ENCODE results near the gene ETS1.

Gene ETS1

DNA sequence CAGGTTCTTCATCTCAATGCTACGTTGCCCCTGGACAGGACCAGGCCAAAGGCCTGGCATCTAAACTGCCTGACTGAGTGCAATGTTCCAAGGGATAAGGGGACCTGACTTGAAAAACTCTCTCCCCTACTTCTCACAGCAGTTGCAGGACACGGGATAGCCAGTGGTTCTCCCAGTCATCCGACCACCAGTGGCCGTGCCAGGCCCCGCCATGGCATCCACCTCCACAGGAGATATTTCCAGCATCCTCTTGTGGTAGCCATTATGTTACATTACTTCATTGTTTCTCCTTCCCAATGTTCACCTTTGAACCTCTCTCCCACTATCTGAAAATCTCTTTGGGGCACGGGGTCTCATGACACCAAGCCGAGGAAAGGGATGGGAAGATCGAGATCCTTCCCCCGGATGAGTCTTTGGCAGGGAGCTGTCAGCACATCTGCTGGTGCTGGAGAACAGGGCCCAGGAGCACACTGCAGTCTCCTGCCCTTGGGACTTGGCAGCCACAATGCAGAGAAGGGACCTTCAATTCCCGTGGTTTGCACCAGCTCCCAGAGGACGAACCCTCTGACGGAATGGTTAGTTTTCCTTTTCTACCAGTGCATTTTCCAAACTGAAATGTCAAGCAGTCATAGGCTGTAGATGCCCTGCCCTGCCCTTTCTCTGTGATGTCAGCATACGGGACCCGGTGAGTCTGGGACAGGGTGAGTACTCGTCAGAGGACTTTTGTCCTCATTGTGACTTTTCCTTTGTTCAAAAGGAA is 121.2 kb downstream of the ETS1 start:
- Histone ChIP-seq H4K20me1 (ENCODE audit: insufficient read depth, low read length) (no peaks in the 10 kb centered on the region), H3K9me2 (ENCODE audit: low read depth, low read length) (no peaks in the 10 kb centered on the region), H3K4me3 (ENCODE audit: low read depth, low read length, poor library complexity, severe bottlenecking) (no peak overlapping the region), H2AFZ (ENCODE audit: low read length) (no peak overlapping the region), H3K9me3 (ENCODE audit: low read length) (no peaks in the 10 kb centered on the region), H3K36me3 (ENCODE audit: insufficient read depth, low read length) (peaks cover 88% of the 10 kb centered on the region), H3K79me2 (ENCODE audit: insufficient read depth, low read length) (peaks cover 9% of the 10 kb centered on the region; the same call in 1 of the 2 replicates), H3K27me3 (ENCODE audit: insufficient read depth, low read length) (no peaks in the 10 kb centered on the region), H3K27ac (ENCODE audit: low read depth, low read length, poor library complexity, severe bottlenecking) (peak overlapping the region; percentile 32), H3F3A (ENCODE audit: insufficient read depth, low read length) (0 out of 2 replicates have a peak, but pooled peaks cover 3% of the 10 kb centered on the region), H3K9ac (ENCODE audit: low read length) (no peak overlapping the region), H3K4me1 (ENCODE audit: insufficient read depth, low read length, severe bottlenecking) (peaks cover 75% of the 10 kb centered on the region), H3K4me2 (ENCODE audit: low read length) (no peak overlapping the region)
- TF ChIP-seq, protein P1, sequence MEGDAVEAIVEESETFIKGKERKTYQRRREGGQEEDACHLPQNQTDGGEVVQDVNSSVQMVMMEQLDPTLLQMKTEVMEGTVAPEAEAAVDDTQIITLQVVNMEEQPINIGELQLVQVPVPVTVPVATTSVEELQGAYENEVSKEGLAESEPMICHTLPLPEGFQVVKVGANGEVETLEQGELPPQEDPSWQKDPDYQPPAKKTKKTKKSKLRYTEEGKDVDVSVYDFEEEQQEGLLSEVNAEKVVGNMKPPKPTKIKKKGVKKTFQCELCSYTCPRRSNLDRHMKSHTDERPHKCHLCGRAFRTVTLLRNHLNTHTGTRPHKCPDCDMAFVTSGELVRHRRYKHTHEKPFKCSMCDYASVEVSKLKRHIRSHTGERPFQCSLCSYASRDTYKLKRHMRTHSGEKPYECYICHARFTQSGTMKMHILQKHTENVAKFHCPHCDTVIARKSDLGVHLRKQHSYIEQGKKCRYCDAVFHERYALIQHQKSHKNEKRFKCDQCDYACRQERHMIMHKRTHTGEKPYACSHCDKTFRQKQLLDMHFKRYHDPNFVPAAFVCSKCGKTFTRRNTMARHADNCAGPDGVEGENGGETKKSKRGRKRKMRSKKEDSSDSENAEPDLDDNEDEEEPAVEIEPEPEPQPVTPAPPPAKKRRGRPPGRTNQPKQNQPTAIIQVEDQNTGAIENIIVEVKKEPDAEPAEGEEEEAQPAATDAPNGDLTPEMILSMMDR (IDR thresholded peaks at IDR 0.05; ENCODE audit: low read length) = no peak
- TF ChIP-seq EZH2 (IDR thresholded peaks at IDR 0.05; ENCODE audit: borderline replicate concordance, low read length) = no peak

DNA sequence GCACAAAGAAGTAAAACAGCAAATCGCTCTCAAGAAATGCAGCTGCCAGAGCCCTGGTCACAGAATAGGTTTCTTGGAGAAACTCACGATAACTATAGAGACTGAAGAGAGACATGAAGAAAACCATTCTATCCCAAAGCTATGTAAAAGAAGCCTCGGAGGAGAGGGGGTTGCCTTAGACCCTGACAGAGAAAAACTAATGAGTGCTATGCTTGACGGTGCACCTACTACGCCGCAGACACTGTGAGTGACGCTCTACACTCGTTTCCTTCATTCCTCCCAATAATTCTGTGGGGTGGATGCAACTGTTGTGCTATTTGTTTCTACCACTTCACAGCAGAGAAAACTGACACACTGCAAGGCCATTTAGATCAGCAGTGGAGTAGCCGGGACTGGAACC is 121.8 kb downstream of the ETS1 start:
- peaks cover 9% of the 10 kb centered on the region; the same call in 1 of the 2 replicates for H3K79me2 ChIP-seq (ENCODE audit: insufficient read depth, low read length)
- peaks cover 94% of the 10 kb centered on the region for H3K36me3 ChIP-seq (ENCODE audit: insufficient read depth, low read length)
- H3K4me1 ChIP-seq (ENCODE audit: insufficient read depth, low read length, severe bottlenecking) = peaks cover 69% of the 10 kb centered on the region
- H3K4me3 ChIP-seq (ENCODE audit: low read depth, low read length, poor library complexity, severe bottlenecking) = no peak overlapping the region
- H3K9me2 ChIP-seq (ENCODE audit: low read depth, low read length) = no peaks in the 10 kb centered on the region
- no peak overlapping the region for H2AFZ ChIP-seq (ENCODE audit: low read length)
- H3K27ac ChIP-seq (ENCODE audit: low read depth, low read length, poor library complexity, severe bottlenecking) = peak overlapping the region; percentile 32
- no peaks in the 10 kb centered on the region for H3K9me3 ChIP-seq (ENCODE audit: low read length)
- H3K27me3 ChIP-seq (ENCODE audit: insufficient read depth, low read length) = no peaks in the 10 kb centered on the region
- TF ChIP-seq, protein P1 (IDR thresholded peaks at IDR 0.05; ENCODE audit: low read length) = no peak
- no peak for TF ChIP-seq EZH2 (IDR thresholded peaks at IDR 0.05; ENCODE audit: borderline replicate concordance, low read length)
- H3K4me2 ChIP-seq (ENCODE audit: low read length) = no peak overlapping the region
- no peaks in the 10 kb centered on the region for H4K20me1 ChIP-seq (ENCODE audit: insufficient read depth, low read length)
- 0 out of 2 replicates have a peak, but pooled peaks cover 3% of the 10 kb centered on the region for H3F3A ChIP-seq (ENCODE audit: insufficient read depth, low read length)
- no peak overlapping the region; the same call in 1 of the 2 replicates for H3K9ac ChIP-seq (ENCODE audit: low read length)

DNA sequence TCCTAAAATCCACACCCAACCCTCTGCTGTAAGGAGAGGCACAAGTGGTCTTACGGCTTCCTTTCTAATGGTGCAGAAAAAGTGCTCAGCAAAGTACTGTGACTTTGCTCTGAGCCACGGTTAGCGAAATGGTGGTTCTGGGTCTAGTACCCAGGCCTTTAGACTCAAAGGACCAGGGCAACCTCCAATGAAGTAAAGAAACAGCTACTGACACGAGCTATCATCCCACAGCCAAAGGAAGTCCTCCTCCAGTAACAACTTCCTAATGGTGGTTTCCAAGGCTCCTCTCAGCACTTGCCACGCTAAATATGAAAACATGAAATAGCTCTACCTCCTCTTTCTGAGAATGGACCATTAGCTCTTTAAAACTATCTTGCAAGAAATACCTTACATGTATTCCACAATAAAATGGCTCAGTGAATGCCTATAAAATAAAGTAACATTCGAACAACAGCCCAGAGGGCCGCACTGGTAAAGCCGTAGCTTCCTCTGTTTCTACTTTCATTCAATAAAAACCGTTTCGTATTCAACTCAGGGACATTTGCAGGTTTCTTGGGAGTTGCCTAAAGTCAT is 122.4 kb downstream of the ETS1 start:
- Histone ChIP-seq H3K36me3 (ENCODE audit: insufficient read depth, low read length) (peaks cover 95% of the 10 kb centered on the region), H3K4me2 (ENCODE audit: low read length) (no peak overlapping the region), H3K27ac (ENCODE audit: low read depth, low read length, poor library complexity, severe bottlenecking) (peak overlapping the region; percentile 32)

More for the DNA sequence above, 122.4 kb downstream of the ETS1 start:
- peaks cover 63% of the 10 kb centered on the region for H3K4me1 ChIP-seq (ENCODE audit: insufficient read depth, low read length, severe bottlenecking)
- no peaks in the 10 kb centered on the region for H3K27me3 ChIP-seq (ENCODE audit: insufficient read depth, low read length)
- H3K9me3 ChIP-seq (ENCODE audit: low read length) = no peaks in the 10 kb centered on the region
- H3K79me2 ChIP-seq (ENCODE audit: insufficient read depth, low read length) = peaks cover 9% of the 10 kb centered on the region; the same call in 1 of the 2 replicates
- no peak overlapping the region for H2AFZ ChIP-seq (ENCODE audit: low read length)
- H3K9ac ChIP-seq (ENCODE audit: low read length) = no peak overlapping the region; the same call in 1 of the 2 replicates
- H4K20me1 ChIP-seq (ENCODE audit: insufficient read depth, low read length) = no peaks in the 10 kb centered on the region
- H3K9me2 ChIP-seq (ENCODE audit: low read depth, low read length) = no peaks in the 10 kb centered on the region
- TF ChIP-seq EZH2 (IDR thresholded peaks at IDR 0.05; ENCODE audit: borderline replicate concordance, low read length) = no peak
- TF ChIP-seq, protein P1 (IDR thresholded peaks at IDR 0.05; ENCODE audit: low read length) = no peak
- 0 out of 2 replicates have a peak, but pooled peaks cover 3% of the 10 kb centered on the region for H3F3A ChIP-seq (ENCODE audit: insufficient read depth, low read length)
- H3K4me3 ChIP-seq (ENCODE audit: low read depth, low read length, poor library complexity, severe bottlenecking) = no peak overlapping the region

Measured in OCI-LY1 (cell line).